CD4-positive, alpha-beta memory T cell (primary cell): Measurements from ENCODE around the gene SOS1. TPM values are rescaled to one million over a fixed set of nuclear protein-coding genes. Genes with fewer than 3 reads are reported as not detected.
"Not testable (repeated sequence)": the region's sequence is repeated elsewhere in the genome, so short reads cannot be mapped to it uniquely, and the experiment has no call there.

ENCODE experiments used
- CTCF ChIA-PET: fragments of 350-600 bp; sonication (Branson Sonifier 250); formaldehyde crosslinking; loops from one replicate; lab custom pipeline; 2021; ENCODE audit warnings: inconsistent platforms; ENCODE audit not compliant: partially characterized antibody; lab: Charles Lee
- POLR2A ChIA-PET: fragments of 350-600 bp; sonication (Branson Sonifier 250); formaldehyde crosslinking; loops from one replicate; lab custom pipeline; 2021; ENCODE audit not compliant: partially characterized antibody; lab: Charles Lee
- DNase-seq, 5 donors: peaks; one replicate each; pipeline versions ENCODE4 v3.0.0 to v3.0.0-alpha.2; 2020 to 2022; ENCODE audit warnings: mixed read lengths in 1 of 5
- H3K27ac ChIP-seq: one replicate; pipeline ENCODE4 v1.7.0; 2013; ENCODE audit warnings: low read depth, low read length
- H3K27me3 ChIP-seq: 2 replicates; pipeline ENCODE4 v1.7.0; 2013; ENCODE audit warnings: mild to moderate bottlenecking, low read length, moderate library complexity; ENCODE audit not compliant: insufficient read depth
- H3K36me3 ChIP-seq: 2 replicates; pipeline ENCODE4 v1.7.0; 2013; ENCODE audit warnings: mild to moderate bottlenecking, low read length, moderate library complexity; ENCODE audit not compliant: insufficient read depth
- H3K4me1 ChIP-seq: 2 replicates; pipeline ENCODE4 v1.7.0; 2013; ENCODE audit warnings: mild to moderate bottlenecking, low read length, moderate library complexity; ENCODE audit not compliant: insufficient read depth
- H3K4me3 ChIP-seq, 2 donors: one replicate each; pipeline ENCODE4 v1.7.0; 2013; ENCODE audit warnings: low read length in 2 of 2, mild to moderate bottlenecking in 1 of 2
- H3K9me3 ChIP-seq, 2 donors: one replicate each; pipeline ENCODE4 v1.7.0; 2013; ENCODE audit warnings: low read length in 2 of 2, control low read depth in 1 of 2; ENCODE audit not compliant: control insufficient read depth in 1 of 2
- H3K27ac Mint-ChIP-seq, 7 donors: one replicate each; pipeline ENCODE4 v1.8.0; 2020 to 2021; ENCODE audit warnings: mixed read lengths in 7 of 7, mild to moderate bottlenecking in 6 of 7, inconsistent platforms in 3 of 7, moderate library complexity in 3 of 7
- H3K27me3 Mint-ChIP-seq, 2 donors: one replicate each; pipeline ENCODE4 v1.8.0; 2020 to 2021; ENCODE audit warnings: mixed read lengths in 2 of 2
- H3K36me3 Mint-ChIP-seq, 2 donors: one replicate each; pipeline ENCODE4 v1.8.0; 2020 to 2021; ENCODE audit warnings: mixed read lengths in 2 of 2, inconsistent platforms in 1 of 2, mild to moderate bottlenecking in 1 of 2
- H3K4me1 Mint-ChIP-seq, 4 donors: one replicate each; pipeline ENCODE4 v1.8.0; 2020 to 2021; ENCODE audit warnings: mixed read lengths in 4 of 4, mild to moderate bottlenecking in 1 of 4
- H3K4me3 Mint-ChIP-seq, 8 donors: one replicate each; pipeline ENCODE4 v1.8.0; 2020 to 2021; ENCODE audit warnings: mixed read lengths in 8 of 8, mild to moderate bottlenecking in 7 of 8, moderate library complexity in 6 of 8, inconsistent platforms in 3 of 8
- H3K9me3 Mint-ChIP-seq, 8 donors: one replicate each; pipeline ENCODE4 v1.8.0; 2020 to 2021; ENCODE audit warnings: mixed read lengths in 8 of 8, mild to moderate bottlenecking in 5 of 8, inconsistent platforms in 3 of 8, moderate library complexity in 1 of 8
- intact Hi-C: fragments of 100-400 bp; cut with micrococcal nuclease; formaldehyde crosslinking; loops from one replicate; pipeline ENCODE4 v1.15.1; 2023
- polyA plus RNA-seq, 2 donors: library from polyadenylated mRNA; unstranded; fragments of 300-500 nt; fragmentation: Illumina TruSeq; gene quantifications; one replicate each; pipeline ENCODE4 v1.2.3, GENCODE V29; 2021
- total RNA-seq, 2 experiments: library from RNA; stranded (reverse); gene quantifications; one replicate each; pipeline ENCODE4 v1.2.3, GENCODE V29; 2021

Gene SOS1
- total and polyA plus RNA-seq, 4 experiments from 2014 or later: 5.7 to 103 (median 60.0) TPM

GRCh38 chr2:39155573-39155972, 34.7 kb upstream of the SOS1 start:
- H3K9me3 Mint-ChIP-seq, DNase-seq, H3K27me3 ChIP-seq, H3K4me1 ChIP-seq, H3K4me3 Mint-ChIP-seq, H3K36me3 Mint-ChIP-seq, H3K27ac Mint-ChIP-seq, H3K4me1 Mint-ChIP-seq, H3K4me3 ChIP-seq, H3K9me3 ChIP-seq, H3K27me3 Mint-ChIP-seq, intact Hi-C loops, H3K36me3 ChIP-seq, H3K27ac ChIP-seq: not testable (repeated sequence)
- CTCF ChIA-PET: interaction anchor here (1.6 kb wide), 1 partner anchor 74 kb away, joined by 11 read pairs; no protein-coding TSS in a partner anchor
- POLR2A ChIA-PET: interaction anchor here (1.4 to 2.2 kb wide), 2 partner anchors 35 to 74 kb away, joined by 3 to 10 read pairs; partner anchors contain the start of gene SOS1

- intact Hi-C loops: no loop called here
- Histone ChIP-seq H3K36me3 (no peaks in the 10 kb centered on the region), H3K27me3 (no peaks in the 10 kb centered on the region), H3K9me3 (no peaks in the 10 kb centered on the region), H3K4me1 (no peaks in the 10 kb centered on the region), H3K4me3 (no peak overlapping the region), H3K27ac (no peak overlapping the region)
- ChIA-PET CTCF (interaction anchor here (1.6 kb wide), 1 partner anchor 74 kb away, joined by 11 read pairs; no protein-coding TSS in a partner anchor), POLR2A (interaction anchor here (1.2 to 2.2 kb wide), 3 partner anchors 13 to 75 kb away, joined by 3 to 10 read pairs (median 3); partner anchors contain the start of gene SOS1)
- Mint-ChIP-seq H3K4me3 (no peak overlapping the region), H3K27ac (no peak overlapping the region), H3K27me3 (no peaks in the 10 kb centered on the region), H3K9me3 (peaks cover 0 to 2% (median 0%) of the 10 kb centered on the region in 8 donors), H3K4me1 (no peaks in the 10 kb centered on the region), H3K36me3 (no peaks in the 10 kb centered on the region)
- DNase-seq: no peak
Measured at GRCh38 chr2:39154944-39155343, 34.1 kb upstream of the SOS1 start.

GRCh38 chr2:39153312-39153711, 32.5 kb upstream of the SOS1 start:
- Mint-ChIP-seq H3K36me3 (no peaks in the 10 kb centered on the region), H3K27me3 (no peaks in the 10 kb centered on the region), H3K27ac (peak overlapping the region in 1 of 7 donors; percentile 25), H3K9me3 (peaks cover 0 to 2% (median 0%) of the 10 kb centered on the region in 8 donors), H3K4me1 (no peaks in the 10 kb centered on the region), H3K4me3 (no peak overlapping the region)
- no peaks in the 10 kb centered on the region for H3K4me1 ChIP-seq
- H3K9me3 ChIP-seq: no peaks in the 10 kb centered on the region
- no peak for DNase-seq
- no peak overlapping the region for H3K27ac ChIP-seq
- CTCF ChIA-PET: interaction anchor here (1.0 to 1.6 kb wide), 2 partner anchors 10 to 29 kb away, joined by 3 read pairs; no protein-coding TSS in a partner anchor
- intact Hi-C loops: no loop called here
- H3K27me3 ChIP-seq: no peaks in the 10 kb centered on the region
- no peaks in the 10 kb centered on the region for H3K36me3 ChIP-seq
- H3K4me3 ChIP-seq: no peak overlapping the region
- POLR2A ChIA-PET: interaction anchor here (0.6 kb wide), 1 partner anchor 47 kb away, joined by 3 read pairs; no protein-coding TSS in a partner anchor

GRCh38 chr2:39152504-39152903, 31.7 kb upstream of the SOS1 start:
- H3K9me3 Mint-ChIP-seq: peaks cover 0 to 2% (median 0%) of the 10 kb centered on the region in 8 donors
- intact Hi-C loops: no loop called here
- H3K27ac ChIP-seq: no peak overlapping the region
- H3K27ac Mint-ChIP-seq: no peak overlapping the region
- no peaks in the 10 kb centered on the region for H3K27me3 Mint-ChIP-seq
- no peaks in the 10 kb centered on the region for H3K27me3 ChIP-seq
- H3K4me3 Mint-ChIP-seq: no peak overlapping the region
- ChIA-PET CTCF (interaction anchor here (1.6 kb wide), 1 partner anchor 9 kb away, joined by 3 read pairs; no protein-coding TSS in a partner anchor), POLR2A (interaction anchor here (1.2 kb wide), 1 partner anchor 28 kb away, joined by 3 read pairs; no protein-coding TSS in a partner anchor)
- H3K36me3 Mint-ChIP-seq: no peaks in the 10 kb centered on the region
- no peaks in the 10 kb centered on the region for H3K9me3 ChIP-seq
- H3K36me3 ChIP-seq: no peaks in the 10 kb centered on the region
- H3K4me1 Mint-ChIP-seq: no peaks in the 10 kb centered on the region
- H3K4me1 ChIP-seq: no peaks in the 10 kb centered on the region
- no peak overlapping the region for H3K4me3 ChIP-seq
- DNase-seq: no peak

GRCh38 chr2:39150890-39151497, 30.1 kb upstream of the SOS1 start:
- no peaks in the 10 kb centered on the region for H3K4me1 ChIP-seq
- no peaks in the 10 kb centered on the region for H3K27me3 ChIP-seq
- H3K27ac ChIP-seq: no peak overlapping the region
- intact Hi-C loops: no loop called here
- Mint-ChIP-seq H3K36me3 (no peaks in the 10 kb centered on the region), H3K27ac (no peak overlapping the region), H3K4me3 (no peak overlapping the region), H3K27me3 (no peaks in the 10 kb centered on the region), H3K4me1 (no peaks in the 10 kb centered on the region), H3K9me3 (peaks cover 0 to 2% (median 0%) of the 10 kb centered on the region in 8 donors)
- no peak for DNase-seq
- no peaks in the 10 kb centered on the region for H3K36me3 ChIP-seq
- H3K4me3 ChIP-seq: no peak overlapping the region
- ChIA-PET POLR2A (interaction anchor here (1.4 kb wide), 1 partner anchor 66 kb away, joined by 4 read pairs; no protein-coding TSS in a partner anchor), CTCF (interaction anchor here (0.8 to 1.2 kb wide), 2 partner anchors 14 to 77 kb away, joined by 4 to 5 read pairs; no protein-coding TSS in a partner anchor)
- no peaks in the 10 kb centered on the region for H3K9me3 ChIP-seq

- ChIA-PET POLR2A (interaction anchor here (1.4 kb wide), 1 partner anchor 67 kb away, joined by 4 read pairs; no protein-coding TSS in a partner anchor), CTCF (interaction anchor here (1.2 kb wide), 1 partner anchor 78 kb away, joined by 5 read pairs; no protein-coding TSS in a partner anchor)
- no peaks in the 10 kb centered on the region for H3K4me1 Mint-ChIP-seq
- no peaks in the 10 kb centered on the region for H3K4me1 ChIP-seq
- no peaks in the 10 kb centered on the region for H3K27me3 ChIP-seq
- no peaks in the 10 kb centered on the region for H3K36me3 Mint-ChIP-seq
- no peak overlapping the region for H3K4me3 Mint-ChIP-seq
- intact Hi-C loops: no loop called here
- no peaks in the 10 kb centered on the region for H3K36me3 ChIP-seq
- no peaks in the 10 kb centered on the region for H3K9me3 ChIP-seq
- H3K27ac ChIP-seq: no peak overlapping the region
- no peak for DNase-seq
- no peaks in the 10 kb centered on the region for H3K27me3 Mint-ChIP-seq
- peaks cover 0 to 2% (median 0%) of the 10 kb centered on the region in 8 donors for H3K9me3 Mint-ChIP-seq
- H3K4me3 ChIP-seq: no peak overlapping the region
- H3K27ac Mint-ChIP-seq: no peak overlapping the region
Measured at GRCh38 chr2:39150102-39150562, 29.3 kb upstream of the SOS1 start.

- no peak overlapping the region for H3K27ac Mint-ChIP-seq
- Histone ChIP-seq H3K9me3 (no peaks in the 10 kb centered on the region), H3K27me3 (no peaks in the 10 kb centered on the region), H3K4me1 (peaks cover 24% of the 10 kb centered on the region), H3K36me3 (no peaks in the 10 kb centered on the region), H3K27ac (no peak overlapping the region), H3K4me3 (no peak overlapping the region)
- H3K4me1 Mint-ChIP-seq: peaks cover 12 to 25% (median 18%) of the 10 kb centered on the region in 4 donors
- H3K36me3 Mint-ChIP-seq: no peaks in the 10 kb centered on the region
- ChIA-PET POLR2A (interaction anchor here (0.7 kb wide), 3 partner anchors 11 to 70 kb away, joined by 3 read pairs; partner anchors contain the start of gene SOS1), CTCF (interaction anchor here (1.1 to 1.6 kb wide), 3 partner anchors 22 to 81 kb away, joined by 3 to 5 read pairs (median 4); no protein-coding TSS in a partner anchor)
- intact Hi-C loops: no loop called here
- no peak for DNase-seq
- H3K9me3 Mint-ChIP-seq: no peaks in the 10 kb centered on the region
- H3K27me3 Mint-ChIP-seq: no peaks in the 10 kb centered on the region
- H3K4me3 Mint-ChIP-seq: no peak overlapping the region
Measured at GRCh38 chr2:39146630-39147029, 25.8 kb upstream of the SOS1 start.
